AG10803 (cell line): ENCODE measurements around the gene INTS13.
A peak's percentile ranks its signal among the peaks of the same experiment; 100 is the strongest.

Experiments used
- DNase-seq: peaks from one replicate; pipeline ENCODE4 v3.0.0; 2010; ENCODE audit warnings: low read depth
- H3K4me3 ChIP-seq: 2 replicates; pipeline ENCODE4 v1.5.1; 2011; ENCODE audit warnings: mild to moderate bottlenecking, low read length, control low read depth
- TF ChIP-seq, protein P1 (sequence below): conservative IDR thresholded peaks from 2 replicates; pipeline ENCODE4 v1.5.1; 2011; ENCODE audit warnings: mild to moderate bottlenecking, low read length, control low read depth, inconsistent platforms

Gene INTS13

DNA sequence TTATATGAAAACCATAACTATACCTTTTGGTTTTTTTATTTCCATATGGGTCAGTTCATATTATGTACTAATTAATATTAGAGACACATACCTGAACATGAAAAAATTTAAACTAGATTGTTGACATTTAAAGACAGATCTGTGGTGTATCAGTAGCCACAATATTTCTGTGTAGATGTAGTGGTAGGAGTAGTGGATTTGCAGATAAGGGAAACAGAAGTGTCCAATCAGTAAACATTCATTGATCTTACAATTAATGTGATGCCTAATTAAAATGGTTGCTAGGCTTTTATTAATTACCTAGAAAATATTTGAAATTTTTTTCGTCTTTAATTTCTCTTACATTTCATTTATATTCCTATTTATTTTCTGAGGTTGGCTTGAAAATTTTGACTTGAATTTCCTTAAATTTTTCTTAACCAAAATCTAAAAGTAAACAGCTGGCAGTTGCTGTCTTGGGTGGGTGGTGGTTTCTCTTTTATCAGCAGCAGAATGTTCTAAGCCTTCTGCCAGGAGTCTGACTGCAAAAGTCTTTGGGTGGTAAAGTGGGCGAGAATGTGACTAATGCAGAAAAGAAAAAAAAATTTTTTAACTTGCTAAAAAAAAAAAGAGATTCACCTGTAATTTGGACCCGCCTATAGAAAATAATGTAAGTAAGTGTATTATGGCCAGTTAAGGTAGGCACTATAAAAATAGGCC lies 2.9 kb upstream of the INTS13 start:
- TF ChIP-seq, protein P1, sequence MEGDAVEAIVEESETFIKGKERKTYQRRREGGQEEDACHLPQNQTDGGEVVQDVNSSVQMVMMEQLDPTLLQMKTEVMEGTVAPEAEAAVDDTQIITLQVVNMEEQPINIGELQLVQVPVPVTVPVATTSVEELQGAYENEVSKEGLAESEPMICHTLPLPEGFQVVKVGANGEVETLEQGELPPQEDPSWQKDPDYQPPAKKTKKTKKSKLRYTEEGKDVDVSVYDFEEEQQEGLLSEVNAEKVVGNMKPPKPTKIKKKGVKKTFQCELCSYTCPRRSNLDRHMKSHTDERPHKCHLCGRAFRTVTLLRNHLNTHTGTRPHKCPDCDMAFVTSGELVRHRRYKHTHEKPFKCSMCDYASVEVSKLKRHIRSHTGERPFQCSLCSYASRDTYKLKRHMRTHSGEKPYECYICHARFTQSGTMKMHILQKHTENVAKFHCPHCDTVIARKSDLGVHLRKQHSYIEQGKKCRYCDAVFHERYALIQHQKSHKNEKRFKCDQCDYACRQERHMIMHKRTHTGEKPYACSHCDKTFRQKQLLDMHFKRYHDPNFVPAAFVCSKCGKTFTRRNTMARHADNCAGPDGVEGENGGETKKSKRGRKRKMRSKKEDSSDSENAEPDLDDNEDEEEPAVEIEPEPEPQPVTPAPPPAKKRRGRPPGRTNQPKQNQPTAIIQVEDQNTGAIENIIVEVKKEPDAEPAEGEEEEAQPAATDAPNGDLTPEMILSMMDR = no peak
- no peak overlapping the region for H3K4me3 ChIP-seq
- no peak for DNase-seq

DNA sequence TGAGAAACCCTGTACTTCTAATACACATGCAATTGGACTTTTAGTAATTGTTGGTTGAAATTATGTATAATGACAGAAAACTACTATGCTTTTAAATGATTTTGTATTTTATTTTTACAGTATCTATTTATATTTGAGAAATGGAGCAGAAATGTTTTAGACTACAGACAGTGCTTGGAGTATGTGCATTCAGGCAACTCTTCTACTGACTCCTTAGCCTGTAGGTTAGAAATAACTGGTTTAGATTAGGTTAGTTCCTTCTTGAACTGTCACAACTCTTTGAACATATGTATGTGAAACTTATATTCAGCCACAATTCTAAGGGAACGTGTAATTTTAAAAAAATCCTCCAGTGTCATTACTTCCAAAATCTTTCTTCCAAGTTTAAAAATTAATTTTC lies 2.2 kb upstream of the INTS13 start:
- peak overlapping the region; percentile 94 for H3K4me3 ChIP-seq
- DNase-seq = no peak
- TF ChIP-seq, protein P1 = no peak

DNA sequence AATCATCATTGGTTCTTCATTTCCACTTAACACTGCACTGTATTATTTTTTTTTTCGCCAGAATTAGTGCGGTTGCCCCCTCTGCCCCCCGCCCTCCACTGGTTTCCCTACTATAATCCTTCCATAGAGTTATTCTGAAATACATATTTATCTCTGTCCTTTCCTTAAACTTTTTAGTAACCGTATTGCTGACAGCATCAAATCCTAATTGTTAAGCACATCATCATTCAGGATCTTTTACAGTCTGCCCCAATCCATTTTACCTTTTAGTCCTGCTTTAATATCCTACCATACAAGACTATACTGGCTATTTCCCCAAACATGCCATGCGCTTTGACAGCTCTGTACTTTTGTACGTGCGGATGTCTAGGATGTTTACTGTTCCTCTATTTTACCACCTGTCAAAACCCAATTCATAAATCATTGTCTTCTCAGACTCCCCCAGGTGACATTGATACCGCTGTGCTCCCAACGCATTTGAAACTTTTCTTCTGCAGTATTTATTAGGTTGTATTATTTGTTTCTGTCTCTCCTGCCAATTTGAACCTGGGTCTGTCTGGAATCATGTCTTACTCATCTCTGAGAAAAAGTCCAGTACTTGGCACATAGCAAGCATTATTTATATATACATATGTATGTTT lies 1.5 kb upstream of the INTS13 start:
- H3K4me3 ChIP-seq = peak overlapping the region; percentile 94
- TF ChIP-seq, protein P1 = no peak
- DNase-seq = no peak

DNA sequence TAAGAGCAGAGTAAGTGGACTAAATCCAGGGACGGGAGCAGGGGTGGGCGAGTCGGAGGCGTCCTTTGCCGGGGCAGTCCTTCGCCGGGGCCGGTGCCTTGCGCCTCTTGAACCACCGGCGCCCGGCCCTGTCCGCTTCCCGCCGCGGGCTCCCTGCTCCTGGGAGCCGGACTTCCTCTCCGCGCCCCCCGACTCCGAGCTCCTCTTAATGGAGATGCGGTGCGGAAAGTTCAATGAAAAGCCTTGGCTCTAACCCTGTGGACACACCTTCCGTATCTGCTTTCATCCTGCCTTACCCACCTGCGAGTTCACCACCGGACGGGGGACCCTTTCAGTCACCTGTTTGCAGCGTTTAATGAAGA lies 901 bp upstream of the INTS13 start:
- peak overlapping the region; percentile 94 for H3K4me3 ChIP-seq
- no peak for DNase-seq
- TF ChIP-seq, protein P1 = no peak

DNA sequence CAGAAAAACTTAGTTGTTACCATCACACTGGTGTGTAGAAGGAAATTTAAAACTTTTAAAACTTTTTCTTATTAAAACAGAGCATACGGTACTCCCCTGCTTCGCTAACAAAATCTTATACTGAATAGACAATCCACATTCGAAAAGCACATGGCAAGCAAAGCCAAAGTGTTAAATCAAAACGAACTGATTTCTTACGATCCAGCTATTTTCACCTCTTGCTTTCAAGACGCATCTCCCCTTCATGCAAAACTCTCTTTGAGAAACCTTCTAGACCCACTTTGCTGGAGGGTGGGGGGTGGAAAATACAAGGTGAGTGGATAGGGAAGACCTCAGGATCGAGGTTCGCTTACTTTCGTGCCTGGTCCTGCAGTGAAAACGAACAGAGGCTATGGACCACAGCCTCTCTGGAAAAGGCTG lies 328 bp downstream of the INTS13 start:
- peak overlapping the region; percentile 94 for H3K4me3 ChIP-seq
- TF ChIP-seq, protein P1 = no peak
- DNase-seq = no peak

DNA sequence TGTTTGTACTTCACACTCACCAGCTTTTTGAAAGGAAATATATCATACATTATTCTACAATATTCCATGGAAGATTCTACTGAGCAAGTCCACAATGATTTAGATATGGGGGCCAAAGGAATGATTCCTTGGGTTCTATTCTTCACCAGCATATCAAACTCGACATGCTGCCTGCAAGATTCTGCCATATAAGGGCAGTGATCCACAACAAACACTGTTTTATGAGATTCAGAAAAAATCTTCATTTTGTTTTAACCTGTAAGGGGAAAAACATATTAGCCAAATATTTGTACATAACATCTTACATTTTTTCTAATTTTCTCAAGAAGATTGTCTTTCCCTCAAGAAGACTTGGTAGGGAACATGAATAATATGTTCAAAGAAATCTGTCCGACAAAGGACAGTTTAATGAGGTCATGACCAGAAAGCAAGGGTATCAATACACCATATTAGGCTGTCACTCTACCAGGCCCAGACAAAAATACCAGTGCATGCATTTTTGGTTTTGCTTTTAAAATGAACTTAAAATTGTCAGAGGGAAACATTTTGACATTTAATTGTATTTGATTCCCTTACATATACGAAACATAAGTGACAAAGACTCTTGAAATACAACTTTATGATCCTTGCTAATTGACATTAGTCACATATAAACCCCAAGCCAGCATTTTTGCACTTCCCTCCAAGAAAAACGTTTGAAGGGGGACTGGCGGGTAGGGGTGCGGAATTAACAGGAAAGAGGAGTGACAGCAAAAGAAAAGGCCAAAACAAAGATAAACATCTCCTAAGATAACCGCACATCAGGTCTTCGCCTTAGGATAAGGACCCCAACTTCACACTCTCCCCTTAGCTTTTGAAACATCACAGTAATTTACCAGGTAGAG lies 980 bp downstream of the INTS13 start:
- TF ChIP-seq, protein P1 = no peak
- no peak for DNase-seq
- H3K4me3 ChIP-seq = peak overlapping the region; percentile 94
